Measurements from ENCODE around the gene HPS5.

HPS5 gene

GRCh38 chr11:18235394-18236334, 86.3 kb downstream of the HPS5 start:
- DNase-seq (ENCODE audit: low spot score), result no peak

DNA sequence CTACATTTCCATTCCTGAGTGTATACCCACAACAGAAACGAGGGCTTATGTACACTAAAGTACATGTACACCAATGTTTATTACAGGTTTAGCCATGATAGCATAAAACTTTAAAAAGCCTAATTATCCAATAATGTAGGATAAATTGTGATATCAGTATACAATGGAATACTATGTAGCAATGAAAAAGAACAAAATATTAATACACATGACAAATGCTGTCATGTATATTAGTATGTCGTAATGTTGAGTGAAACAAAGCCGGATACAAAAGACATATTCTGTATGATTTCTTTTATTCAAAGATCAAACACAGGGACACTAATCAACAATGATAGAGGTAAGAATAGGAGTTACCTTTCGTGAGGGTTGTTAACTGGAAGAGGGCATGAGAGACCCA, 88.0 kb downstream of the HPS5 start:
- no peak for DNase-seq (ENCODE audit: low spot score)

DNA sequence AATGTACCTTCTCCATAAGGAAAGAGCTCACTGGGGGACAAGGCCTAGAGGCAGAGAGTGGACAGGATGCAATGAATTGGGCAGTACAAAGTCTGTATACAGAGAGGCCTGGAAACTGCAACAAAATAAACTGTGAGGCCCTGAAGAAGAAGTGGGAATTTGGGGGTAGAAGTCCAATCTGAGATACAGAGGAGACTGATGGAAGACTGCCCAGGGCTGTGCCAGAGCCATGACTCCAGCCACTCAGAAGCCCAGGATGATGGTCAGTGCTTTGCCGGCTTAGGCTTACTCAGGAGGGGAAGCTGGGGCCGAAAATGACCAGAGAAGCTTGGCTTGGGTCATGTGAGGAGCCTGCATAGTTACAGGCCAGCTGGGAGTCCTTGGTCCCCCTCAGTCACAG, 91.1 kb downstream of the HPS5 start:
- no peak for DNase-seq (ENCODE audit: low spot score)

GRCh38 chr11:18229501-18229900, 92.4 kb downstream of the HPS5 start:
- DNase-seq (ENCODE audit: low spot score), result no peak

Measured in HuH-7 (cell line).